Upper lobe of left lung (tissue), 6 donors: ENCODE data around the gene ADTRP. TPM values are rescaled to one million over a fixed set of nuclear protein-coding genes. Genes with fewer than 3 reads are reported as not detected.

Experiments
- ATAC-seq, 2 donors: fragments of 200-7000 bp; cut with Tn5 transposase; one replicate each; pipeline ENCODE4 v1.9.1; 2022; ENCODE audit warnings: mild to moderate bottlenecking in 2 of 2, moderate library complexity in 2 of 2; ENCODE audit not compliant: low FRiP score in 2 of 2
- DNase-seq, 2 donors: peaks; one replicate each; pipeline ENCODE4 v3.0.0-alpha.2; 2019 to 2020
- H3K27ac ChIP-seq, 4 donors: fragments of 200-600 bp; sonication (generic); one replicate each; pipeline ENCODE4 v1.5.1; 2016 to 2019
- H3K27me3 ChIP-seq, 4 donors: fragments of 200-600 bp; sonication (generic); one replicate each; pipeline ENCODE4 v1.5.1; 2017 to 2019
- H3K36me3 ChIP-seq, 4 donors: fragments of 200-600 bp; sonication (generic); one replicate each; pipeline ENCODE4 v1.5.1; 2016 to 2019
- H3K4me1 ChIP-seq, 4 donors: fragments of 200-600 bp; sonication (generic); one replicate each; pipeline ENCODE4 v1.5.1; 2018 to 2019
- H3K4me3 ChIP-seq, 4 donors: fragments of 200-600 bp; sonication (generic); one replicate each; pipeline ENCODE4 v1.5.1; 2017 to 2019; ENCODE audit warnings: mild to moderate bottlenecking in 2 of 4, moderate library complexity in 1 of 4
- H3K9me3 ChIP-seq, 4 donors: fragments of 200-600 bp; sonication (generic); one replicate each; pipeline ENCODE4 v1.5.1; 2018 to 2019
- EP300 ChIP-seq, 4 donors: sonication (generic); formaldehyde crosslinking; IDR thresholded peaks; one replicate each; pipeline ENCODE4 v1.5.1; 2017; ENCODE audit warnings: antibody characterized with exemption in 4 of 4, control low read depth in 2 of 4
- POLR2A ChIP-seq, 4 donors: fragments of 450-650 bp; IDR thresholded peaks; one replicate each; pipeline ENCODE4 v1.5.1; 2016 to 2017; ENCODE audit warnings: antibody characterized with exemption in 4 of 4, mild to moderate bottlenecking in 2 of 4
- POLR2AphosphoS5 ChIP-seq, 2 donors: sonication (generic); formaldehyde crosslinking; IDR thresholded peaks; one replicate each; pipeline ENCODE4 v1.5.1; 2017; ENCODE audit warnings: antibody characterized with exemption in 2 of 2
- WGBS, 2 donors: methylation state at CpG; one replicate each; pipeline ENCODE4 v1.1.5; 2017 to 2018; 5-methylcytosine and 5-hydroxymethylcytosine counted together
- total RNA-seq, 6 donors: library from RNA; depleted of rRNA in 4 of 6; stranded (reverse); fragments of >200 nt in 4 of 6; gene quantifications; one replicate each; pipeline versions ENCODE4 v1.1.0 to v1.2.1, GENCODE V29; 2016 to 2021
- TF ChIP-seq, protein P1 (sequence below), 6 experiments: fragments of 450-650 bp in 4 of 6; fragments of 200-600 bp in 2 of 6; sonication (generic) in 2 of 6; IDR thresholded peaks; one replicate each; pipeline ENCODE4 v1.5.1; 2016 to 2019; ENCODE audit warnings: antibody characterized with exemption in 6 of 6
- donor health status: DM: no; HTN: no; CAD: no; lungs with moderate emphysema.
- donor health status: DM: no; HTN: yes; CAD: no; lungs with severe emphysema.

ADTRP gene
- total RNA-seq, 6 donors from 2014 or later, result 3.8 to 21.1 (median 12.8) TPM

- Histone ChIP-seq H3K27me3 (no peaks in the 10 kb centered on the region), H3K4me3 (no peak overlapping the region), H3K4me1 (peaks cover 3 to 12% (median 6%) of the 10 kb centered on the region in 4 donors), H3K36me3 (no peaks in the 10 kb centered on the region), H3K9me3 (no peaks in the 10 kb centered on the region), H3K27ac (no peak overlapping the region)
- WGBS, 2 donors, result 47 to 48% methylated on average over 4 to 6 of the region's 6 CpGs
- ATAC-seq (peak in 1 of 2 donors; percentile 58), DNase-seq (peak in 1 of 2 donors; percentile 70)
- TF ChIP-seq POLR2AphosphoS5 (IDR thresholded peaks at IDR 0.05) (peak in 1 of 2 donors; percentile 58), EP300 (IDR thresholded peaks at IDR 0.05) (peak in 1 of 4 donors; percentile 66), POLR2A (IDR thresholded peaks at IDR 0.05) (no peak)
- TF ChIP-seq, protein P1, sequence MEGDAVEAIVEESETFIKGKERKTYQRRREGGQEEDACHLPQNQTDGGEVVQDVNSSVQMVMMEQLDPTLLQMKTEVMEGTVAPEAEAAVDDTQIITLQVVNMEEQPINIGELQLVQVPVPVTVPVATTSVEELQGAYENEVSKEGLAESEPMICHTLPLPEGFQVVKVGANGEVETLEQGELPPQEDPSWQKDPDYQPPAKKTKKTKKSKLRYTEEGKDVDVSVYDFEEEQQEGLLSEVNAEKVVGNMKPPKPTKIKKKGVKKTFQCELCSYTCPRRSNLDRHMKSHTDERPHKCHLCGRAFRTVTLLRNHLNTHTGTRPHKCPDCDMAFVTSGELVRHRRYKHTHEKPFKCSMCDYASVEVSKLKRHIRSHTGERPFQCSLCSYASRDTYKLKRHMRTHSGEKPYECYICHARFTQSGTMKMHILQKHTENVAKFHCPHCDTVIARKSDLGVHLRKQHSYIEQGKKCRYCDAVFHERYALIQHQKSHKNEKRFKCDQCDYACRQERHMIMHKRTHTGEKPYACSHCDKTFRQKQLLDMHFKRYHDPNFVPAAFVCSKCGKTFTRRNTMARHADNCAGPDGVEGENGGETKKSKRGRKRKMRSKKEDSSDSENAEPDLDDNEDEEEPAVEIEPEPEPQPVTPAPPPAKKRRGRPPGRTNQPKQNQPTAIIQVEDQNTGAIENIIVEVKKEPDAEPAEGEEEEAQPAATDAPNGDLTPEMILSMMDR (IDR thresholded peaks at IDR 0.05), result no peak
Measured at GRCh38 chr6:11712760-11713159, 65.8 kb downstream of the ADTRP start.

DNA sequence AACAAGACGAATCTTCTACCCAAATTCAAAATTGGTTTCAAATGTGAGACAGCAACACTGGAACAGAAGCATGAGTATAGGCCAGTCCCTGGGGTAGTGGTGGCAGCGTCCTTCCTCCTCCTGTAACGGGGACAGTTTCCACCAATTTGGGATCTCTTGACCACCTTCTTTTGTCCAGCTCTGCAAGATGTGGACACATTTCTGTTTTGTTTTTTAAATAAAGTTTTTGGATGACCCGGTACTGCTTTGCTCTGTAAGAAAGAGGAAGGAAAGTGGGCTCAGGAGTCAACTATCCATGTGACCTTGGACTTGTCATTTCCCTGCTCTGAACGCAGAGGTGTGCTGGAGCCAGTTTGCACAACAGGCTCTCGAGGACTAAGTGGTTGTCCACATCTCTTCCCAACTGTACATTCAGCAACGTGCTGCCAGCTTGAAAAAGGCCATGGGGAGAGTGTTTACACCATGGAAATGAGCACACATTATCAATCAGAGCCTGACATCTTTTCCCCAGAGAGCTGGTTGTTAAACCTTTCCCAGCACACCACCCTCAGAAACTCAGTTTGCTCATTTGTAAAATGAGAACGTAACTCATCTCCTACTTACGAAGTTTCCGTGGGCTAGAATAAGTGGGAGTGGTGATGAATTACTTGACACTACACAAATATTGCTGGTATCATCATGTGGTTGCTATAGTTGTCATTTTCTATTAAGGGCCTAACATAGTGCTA lies 66.5 kb downstream of the ADTRP start:
- ATAC-seq (peak in 1 of 2 donors; percentile 25), DNase-seq (no peak)
- no peak overlapping the region for H3K27ac ChIP-seq
- TF ChIP-seq POLR2AphosphoS5 (IDR thresholded peaks at IDR 0.05), result no peak
- no peak for TF ChIP-seq EP300 (IDR thresholded peaks at IDR 0.05)
- TF ChIP-seq POLR2A (IDR thresholded peaks at IDR 0.05), result no peak
- TF ChIP-seq, protein P1 (IDR thresholded peaks at IDR 0.05), result no peak
- H3K4me1 ChIP-seq, result peaks cover 3 to 12% (median 6%) of the 10 kb centered on the region in 4 donors
- H3K27me3 ChIP-seq, result no peaks in the 10 kb centered on the region
- 55 to 62% methylated on average over 10 of the region's 10 CpGs for WGBS, 2 donors
- no peaks in the 10 kb centered on the region for H3K36me3 ChIP-seq
- no peaks in the 10 kb centered on the region for H3K9me3 ChIP-seq
- no peak overlapping the region for H3K4me3 ChIP-seq

DNA sequence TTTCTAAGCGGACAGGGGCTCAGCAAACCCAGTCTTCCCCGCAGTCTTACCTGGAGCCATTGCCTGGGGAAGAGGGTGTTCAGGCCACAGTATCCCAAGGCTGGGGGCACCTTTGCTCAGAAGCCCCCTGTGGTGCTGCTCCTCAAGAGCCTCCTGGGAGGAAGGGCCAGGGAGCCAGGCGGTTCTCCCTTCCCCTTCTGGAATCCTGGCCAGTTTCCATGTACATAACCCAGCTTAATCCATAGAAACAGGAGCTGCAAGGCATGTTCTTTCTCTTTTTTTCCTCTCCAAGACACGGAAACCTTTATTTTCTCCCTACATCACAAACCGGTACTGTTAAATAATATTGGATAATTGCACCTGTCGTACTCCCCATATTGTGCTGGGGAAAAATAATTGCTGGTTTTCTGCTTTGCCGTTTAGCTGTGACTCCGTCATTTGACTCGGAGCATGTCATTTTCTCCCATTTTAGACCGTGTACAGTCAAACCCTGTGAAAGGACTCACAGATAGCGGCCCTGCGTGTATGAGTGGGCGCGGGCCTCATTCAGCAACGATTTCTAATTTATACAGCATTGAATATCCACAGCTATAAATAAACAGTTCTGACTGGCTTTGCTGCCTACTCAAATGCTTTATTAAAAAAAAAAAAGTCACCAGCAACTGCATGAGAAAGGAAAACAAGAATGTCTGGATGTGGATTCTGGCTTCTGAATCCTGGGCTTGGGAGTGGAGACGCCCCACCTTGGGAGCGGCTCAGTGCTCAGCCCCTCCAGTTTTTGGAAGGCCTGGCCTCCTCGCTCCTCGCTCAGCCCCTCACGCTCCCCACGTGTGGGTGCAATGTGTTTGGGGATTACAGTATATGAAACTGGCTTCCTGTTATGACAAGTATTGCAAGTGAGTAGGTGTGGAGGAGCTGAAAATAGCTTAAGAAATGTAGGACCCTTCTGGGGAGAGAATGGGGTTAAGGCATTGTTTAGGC lies 67.3 kb downstream of the ADTRP start:
- Histone ChIP-seq H3K36me3 (no peaks in the 10 kb centered on the region), H3K4me1 (peaks cover 3 to 12% (median 6%) of the 10 kb centered on the region in 4 donors), H3K27ac (no peak overlapping the region), H3K9me3 (no peaks in the 10 kb centered on the region), H3K4me3 (no peak overlapping the region), H3K27me3 (no peaks in the 10 kb centered on the region)
- ATAC-seq (peak in 1 of 2 donors; percentile 19), DNase-seq (peak in 1 of 2 donors; percentile 15)
- WGBS, 2 donors, result 68% methylated on average over 21 of the region's 21 CpGs
- TF ChIP-seq, protein P1 (IDR thresholded peaks at IDR 0.05), result no peak
- no peak for TF ChIP-seq POLR2A (IDR thresholded peaks at IDR 0.05)
- no peak for TF ChIP-seq POLR2AphosphoS5 (IDR thresholded peaks at IDR 0.05)
- TF ChIP-seq EP300 (IDR thresholded peaks at IDR 0.05), result no peak

- 51 to 58% methylated on average over 9 of the region's 9 CpGs for WGBS, 2 donors
- ATAC-seq, result no peak
Measured at GRCh38 chr6:11710311-11710761, 68.3 kb downstream of the ADTRP start.

More at GRCh38 chr6:11710311-11710761, 68.3 kb downstream of the ADTRP start:
- Histone ChIP-seq H3K27me3 (no peaks in the 10 kb centered on the region), H3K4me3 (no peak overlapping the region), H3K36me3 (no peaks in the 10 kb centered on the region), H3K27ac (no peak overlapping the region), H3K9me3 (no peaks in the 10 kb centered on the region), H3K4me1 (peaks cover 3 to 12% (median 6%) of the 10 kb centered on the region in 4 donors)
- TF ChIP-seq, protein P1 (IDR thresholded peaks at IDR 0.05), result no peak
- TF ChIP-seq POLR2AphosphoS5 (IDR thresholded peaks at IDR 0.05), result no peak
- TF ChIP-seq POLR2A (IDR thresholded peaks at IDR 0.05), result no peak
- TF ChIP-seq EP300 (IDR thresholded peaks at IDR 0.05), result no peak
- no peak for DNase-seq
